Left lobe of liver (tissue), 2 donors: ENCODE results near the gene DOCK2. TPM values are rescaled to one million over a fixed set of nuclear protein-coding genes. Genes with fewer than 3 reads are reported as not detected.
A peak's percentile ranks its signal among the peaks of the same experiment; 100 is the strongest.
"Not testable (repeated sequence)": the region's sequence is repeated elsewhere in the genome, so short reads cannot be mapped to it uniquely, and the experiment has no call there.

Source experiments
- ATAC-seq: fragments of 200-7000 bp; cut with Tn5 transposase; one replicate; pipeline ENCODE4 v1.9.1; 2020; ENCODE audit warnings: mild to moderate bottlenecking, moderate library complexity
- DNase-seq: peaks from one replicate; pipeline ENCODE4 v3.0.0-alpha.2; 2020; ENCODE audit warnings: low spot score
- total RNA-seq: library from RNA; stranded (reverse); gene quantifications from one replicate; pipeline ENCODE4 v1.2.1, GENCODE V29; 2021
- donor health status: DM: no; HTN: no; CAD: no; lungs with moderate emphysema.
- donor health status: DM: no; HTN: yes; CAD: no.

DOCK2 gene
- total RNA-seq, 1 donor from 2014 or later, result 4.1 TPM

- no peak for DNase-seq
- no peak for ATAC-seq
These were observed 494 bp upstream of the DOCK2 start for GRCh38 chr5:169636477-169637084.

GRCh38 chr5:169637549-169638121 is 560 bp downstream of the DOCK2 start:
- DNase-seq, result no peak
- ATAC-seq, result peak; percentile 53

GRCh38 chr5:169641253-169641652 is 4.2 kb downstream of the DOCK2 start:
- no peak for ATAC-seq
- DNase-seq, result no peak

GRCh38 chr5:169646856-169647255 is 9.8 kb downstream of the DOCK2 start:
- ATAC-seq (no peak), DNase-seq (no peak)

GRCh38 chr5:169647566-169647965 is 10.5 kb downstream of the DOCK2 start:
- peak; percentile 48 for ATAC-seq
- DNase-seq, result no peak

- ATAC-seq, result peak; percentile 19
- DNase-seq, result no peak
These were observed 11.7 kb downstream of the DOCK2 start for GRCh38 chr5:169648725-169649310.

- ATAC-seq (no peak), DNase-seq (no peak)
These were observed 12.4 kb downstream of the DOCK2 start for GRCh38 chr5:169649486-169649885.

- DNase-seq, result no peak
- ATAC-seq, result no peak
These were observed 13.7 kb downstream of the DOCK2 start for GRCh38 chr5:169650701-169651331.

GRCh38 chr5:169651526-169651925 is 14.5 kb downstream of the DOCK2 start:
- no peak for ATAC-seq
- no peak for DNase-seq

- DNase-seq, result peak; percentile 58
- ATAC-seq, result peak; percentile 77
These were observed 15.0 kb downstream of the DOCK2 start for GRCh38 chr5:169652057-169652456.

GRCh38 chr5:169653091-169653490 is 16.0 kb downstream of the DOCK2 start:
- ATAC-seq (no peak), DNase-seq (no peak)

- ATAC-seq (no peak), DNase-seq (no peak)
These were observed 18.3 kb downstream of the DOCK2 start for GRCh38 chr5:169655353-169655752.

- ATAC-seq (no peak), DNase-seq (no peak)
These were observed 19.2 kb downstream of the DOCK2 start for GRCh38 chr5:169656125-169656901.

GRCh38 chr5:169657127-169657526 is 20.1 kb downstream of the DOCK2 start:
- ATAC-seq, result no peak

GRCh38 chr5:169662451-169662850 is 25.4 kb downstream of the DOCK2 start:
- not testable (repeated sequence) for DNase-seq, ATAC-seq

More at GRCh38 chr5:169657127-169657526, 20.1 kb downstream of the DOCK2 start:
- DNase-seq, result no peak

GRCh38 chr5:169663537-169663936 is 26.5 kb downstream of the DOCK2 start:
- DNase-seq (no peak), ATAC-seq (no peak)

- no peak for ATAC-seq
These were observed 29.3 kb downstream of the DOCK2 start for GRCh38 chr5:169666365-169666764.

GRCh38 chr5:169667896-169668674 is 31.0 kb downstream of the DOCK2 start:
- DNase-seq, result no peak
- ATAC-seq, result no peak

More at GRCh38 chr5:169666365-169666764, 29.3 kb downstream of the DOCK2 start:
- DNase-seq, result no peak

GRCh38 chr5:169668732-169669131 is 31.7 kb downstream of the DOCK2 start:
- ATAC-seq (no peak), DNase-seq (no peak)

- ATAC-seq (no peak), DNase-seq (no peak)
These were observed 33.9 kb downstream of the DOCK2 start for GRCh38 chr5:169670769-169671525.
